ENCODE results near the gene SGMS2. TPM values are rescaled to one million over a fixed set of nuclear protein-coding genes. Genes with fewer than 3 reads are reported as not detected.

SGMS2 gene
- total RNA-seq, 2 experiments from 2014 or later, result 0.37 TPM; not detected in 1

- Mint-ChIP-seq H3K4me3 (no peak overlapping the region), H3K27ac (no peak overlapping the region), H3K4me1 (no peaks in the 10 kb centered on the region), H3K9me3 (ENCODE audit: low read depth) (peaks cover 8% of the 10 kb centered on the region), H3K36me3 (peaks cover 14% of the 10 kb centered on the region), H3K27me3 (no peaks in the 10 kb centered on the region)
- DNase-seq (no peak), ATAC-seq (no peak)
- CTCF ChIA-PET, result no interaction called here
These were observed 131.3 kb downstream of the SGMS2 start for GRCh38 chr4:107956011-107956410.

Other genes with a start within 250 kb of the SGMS2 start
- 10 to 100 TPM; 20.7 to 32.0 TPM for gene PAPSS1, start 104.7 kb upstream of the SGMS2 start, total RNA-seq
- gene CYP2U1, start 106.6 kb downstream of the SGMS2 start, total RNA-seq, result 1 to 10 TPM; 2.1 to 3.7 TPM
- gene HADH, start 165.0 kb downstream of the SGMS2 start, total RNA-seq, result 10 to 100 TPM; 47.3 to 51.1 TPM

All from activated CD8-positive, alpha-beta memory T cell treated with anti-CD3 and anti-CD28 coated beads, Interleukin-2, amount 10 ng/mL, durations not matched to agents 7 days and 5 days (primary cell).